WERI-Rb-1 (cell line): ENCODE data around the gene RBM45.

ENCODE experiments used
- DNase-seq: peaks from one replicate; pipeline ENCODE4 v3.0.0-alpha.2; 2020
- H3K27ac ChIP-seq: fragments of 250-450 bp; sonication (Bioruptor Pico); 2 replicates; pipeline ENCODE4 v1.5.1; 2020; ENCODE audit warnings: mild to moderate bottlenecking, moderate library complexity
- H3K27me3 ChIP-seq: fragments of 250-450 bp; sonication (Bioruptor Pico); 2 replicates; pipeline ENCODE4 v1.5.1; 2021; ENCODE audit warnings: mild to moderate bottlenecking, low read depth, moderate library complexity; ENCODE audit not compliant: insufficient read depth, severe bottlenecking
- H3K36me3 ChIP-seq: fragments of 250-450 bp; sonication (Bioruptor Pico); 2 replicates; pipeline ENCODE4 v1.5.1; 2020; ENCODE audit warnings: mild to moderate bottlenecking, moderate library complexity
- H3K4me3 ChIP-seq: 2 replicates; pipeline ENCODE4 v1.5.1; 2011; ENCODE audit warnings: low read depth, mild to moderate bottlenecking, control low read depth, low read length
- H3K9me3 ChIP-seq: fragments of 250-450 bp; sonication (Bioruptor Pico); 2 replicates; pipeline ENCODE4 v1.5.1; 2021; ENCODE audit warnings: mild to moderate bottlenecking, moderate library complexity; ENCODE audit not compliant: severe bottlenecking
- CTCF ChIP-seq: IDR thresholded peaks from 2 replicates; pipeline ENCODE4 v1.5.1; 2011; ENCODE audit warnings: low read depth, mild to moderate bottlenecking, control low read depth, inconsistent platforms, low read length

RBM45 gene

GRCh38 chr2:178157574-178157973 lies 45.3 kb downstream of the RBM45 start:
- Histone ChIP-seq H3K27ac (no peak overlapping the region), H3K4me3 (no peak overlapping the region), H3K36me3 (no peaks in the 10 kb centered on the region), H3K27me3 (no peaks in the 10 kb centered on the region), H3K9me3 (no peaks in the 10 kb centered on the region)
- DNase-seq, result no peak
- TF ChIP-seq CTCF, result no peak

GRCh38 chr2:178159966-178160365 lies 47.7 kb downstream of the RBM45 start:
- DNase-seq, result no peak
- no peak for TF ChIP-seq CTCF
- H3K27me3 ChIP-seq, result no peaks in the 10 kb centered on the region
- no peaks in the 10 kb centered on the region for H3K9me3 ChIP-seq
- no peak overlapping the region for H3K4me3 ChIP-seq
- no peaks in the 10 kb centered on the region for H3K36me3 ChIP-seq
- H3K27ac ChIP-seq, result no peak overlapping the region

- no peaks in the 10 kb centered on the region for H3K27me3 ChIP-seq
- DNase-seq, result no peak
- no peak for TF ChIP-seq CTCF
- no peak overlapping the region for H3K4me3 ChIP-seq
- H3K9me3 ChIP-seq, result no peaks in the 10 kb centered on the region
- no peaks in the 10 kb centered on the region for H3K36me3 ChIP-seq
- H3K27ac ChIP-seq, result no peak overlapping the region
These were observed 48.4 kb downstream of the RBM45 start for GRCh38 chr2:178160601-178161000.

GRCh38 chr2:178163395-178163794 lies 51.2 kb downstream of the RBM45 start:
- H3K4me3 ChIP-seq, result no peak overlapping the region
- DNase-seq, result no peak
- no peaks in the 10 kb centered on the region for H3K36me3 ChIP-seq
- no peak for TF ChIP-seq CTCF
- no peak overlapping the region for H3K27ac ChIP-seq
- H3K27me3 ChIP-seq, result no peaks in the 10 kb centered on the region
- H3K9me3 ChIP-seq, result no peaks in the 10 kb centered on the region

- Histone ChIP-seq H3K36me3 (no peaks in the 10 kb centered on the region), H3K9me3 (no peaks in the 10 kb centered on the region), H3K27me3 (no peaks in the 10 kb centered on the region), H3K27ac (no peak overlapping the region), H3K4me3 (no peak overlapping the region)
- no peak for TF ChIP-seq CTCF
- DNase-seq, result no peak
These were observed 51.7 kb downstream of the RBM45 start for GRCh38 chr2:178163911-178164310.

- Histone ChIP-seq H3K27me3 (no peaks in the 10 kb centered on the region), H3K27ac (no peak overlapping the region), H3K4me3 (no peak overlapping the region), H3K36me3 (no peaks in the 10 kb centered on the region), H3K9me3 (no peaks in the 10 kb centered on the region)
- no peak for DNase-seq
- no peak for TF ChIP-seq CTCF
These were observed 61.4 kb downstream of the RBM45 start for GRCh38 chr2:178173657-178174056.
